ENCODE data around the gene SLIT3.

The SLIT3 gene

GRCh38 chr5:169039592-169039991 lies 261.3 kb downstream of the SLIT3 start:
- no peak for TF ChIP-seq POLR2AphosphoS5 (IDR thresholded peaks at IDR 0.05; ENCODE audit: borderline replicate concordance, low read depth, low read length)
- no peak for TF ChIP-seq FOXP2 (optimal IDR thresholded peaks at IDR 0.05; ENCODE audit: control extremely low read depth, extremely low read length, insufficient read depth)
- TF ChIP-seq EZH2 (IDR thresholded peaks at IDR 0.05), result no peak
- H3K4me3 ChIP-seq, result no peak overlapping the region
- no peak for DNase-seq (ENCODE audit: low read depth, low spot score)
- H3K9me3 ChIP-seq (ENCODE audit: low read depth, low read length), result no peaks in the 10 kb centered on the region
- no peaks in the 10 kb centered on the region for H3K36me3 ChIP-seq (ENCODE audit: insufficient read depth, low read length)
- H3K9ac ChIP-seq (ENCODE audit: insufficient read length), result no peak overlapping the region
- H3K27ac ChIP-seq, result no peak overlapping the region

- H3K9me3 ChIP-seq (ENCODE audit: low read depth, low read length), result no peaks in the 10 kb centered on the region
- H3K4me3 ChIP-seq, result no peak overlapping the region
- no peak overlapping the region for H3K27ac ChIP-seq
- TF ChIP-seq EZH2 (IDR thresholded peaks at IDR 0.05) (no peak), FOXP2 (optimal IDR thresholded peaks at IDR 0.05; ENCODE audit: control extremely low read depth, extremely low read length, insufficient read depth) (no peak), POLR2AphosphoS5 (IDR thresholded peaks at IDR 0.05; ENCODE audit: borderline replicate concordance, low read depth, low read length) (no peak)
- no peak overlapping the region for H3K9ac ChIP-seq (ENCODE audit: insufficient read length)
- no peak for DNase-seq (ENCODE audit: low read depth, low spot score)
- no peaks in the 10 kb centered on the region for H3K36me3 ChIP-seq (ENCODE audit: insufficient read depth, low read length)
These were observed 263.5 kb downstream of the SLIT3 start for GRCh38 chr5:169037466-169037865.

- Histone ChIP-seq H3K4me3 (no peak overlapping the region), H3K9ac (ENCODE audit: insufficient read length) (no peak overlapping the region), H3K27ac (no peak overlapping the region), H3K36me3 (ENCODE audit: insufficient read depth, low read length) (no peaks in the 10 kb centered on the region), H3K9me3 (ENCODE audit: low read depth, low read length) (no peaks in the 10 kb centered on the region)
- no peak for DNase-seq (ENCODE audit: low read depth, low spot score)
- no peak for TF ChIP-seq FOXP2 (optimal IDR thresholded peaks at IDR 0.05; ENCODE audit: control extremely low read depth, extremely low read length, insufficient read depth)
- TF ChIP-seq POLR2AphosphoS5 (IDR thresholded peaks at IDR 0.05; ENCODE audit: borderline replicate concordance, low read depth, low read length), result no peak
- TF ChIP-seq EZH2 (IDR thresholded peaks at IDR 0.05), result no peak
These were observed 264.7 kb downstream of the SLIT3 start for GRCh38 chr5:169036079-169036805.

- H3K4me3 ChIP-seq, result no peak overlapping the region
- DNase-seq (ENCODE audit: low read depth, low spot score), result no peak
- H3K9ac ChIP-seq (ENCODE audit: insufficient read length), result no peak overlapping the region
- TF ChIP-seq POLR2AphosphoS5 (IDR thresholded peaks at IDR 0.05; ENCODE audit: borderline replicate concordance, low read depth, low read length) (no peak), EZH2 (IDR thresholded peaks at IDR 0.05) (no peak), FOXP2 (optimal IDR thresholded peaks at IDR 0.05; ENCODE audit: control extremely low read depth, extremely low read length, insufficient read depth) (no peak)
- no peak overlapping the region for H3K27ac ChIP-seq
- H3K36me3 ChIP-seq (ENCODE audit: insufficient read depth, low read length), result no peaks in the 10 kb centered on the region
- no peaks in the 10 kb centered on the region for H3K9me3 ChIP-seq (ENCODE audit: low read depth, low read length)
These were observed 271.2 kb downstream of the SLIT3 start for GRCh38 chr5:169029661-169030274.

GRCh38 chr5:169029037-169029436 lies 271.9 kb downstream of the SLIT3 start:
- H3K9ac ChIP-seq (ENCODE audit: insufficient read length), result no peak overlapping the region
- no peak overlapping the region for H3K4me3 ChIP-seq
- no peak overlapping the region for H3K27ac ChIP-seq
- no peaks in the 10 kb centered on the region for H3K36me3 ChIP-seq (ENCODE audit: insufficient read depth, low read length)
- no peak for DNase-seq (ENCODE audit: low read depth, low spot score)
- no peaks in the 10 kb centered on the region for H3K9me3 ChIP-seq (ENCODE audit: low read depth, low read length)
- no peak for TF ChIP-seq POLR2AphosphoS5 (IDR thresholded peaks at IDR 0.05; ENCODE audit: borderline replicate concordance, low read depth, low read length)
- no peak for TF ChIP-seq FOXP2 (optimal IDR thresholded peaks at IDR 0.05; ENCODE audit: control extremely low read depth, extremely low read length, insufficient read depth)
- TF ChIP-seq EZH2 (IDR thresholded peaks at IDR 0.05), result no peak

- no peak overlapping the region for H3K9ac ChIP-seq (ENCODE audit: insufficient read length)
- no peaks in the 10 kb centered on the region for H3K36me3 ChIP-seq (ENCODE audit: insufficient read depth, low read length)
- H3K4me3 ChIP-seq, result no peak overlapping the region
- no peak overlapping the region for H3K27ac ChIP-seq
- TF ChIP-seq FOXP2 (optimal IDR thresholded peaks at IDR 0.05; ENCODE audit: control extremely low read depth, extremely low read length, insufficient read depth) (no peak), POLR2AphosphoS5 (IDR thresholded peaks at IDR 0.05; ENCODE audit: borderline replicate concordance, low read depth, low read length) (no peak), EZH2 (IDR thresholded peaks at IDR 0.05) (no peak)
- no peak for DNase-seq (ENCODE audit: low read depth, low spot score)
- no peaks in the 10 kb centered on the region for H3K9me3 ChIP-seq (ENCODE audit: low read depth, low read length)
These were observed 273.4 kb downstream of the SLIT3 start for GRCh38 chr5:169027501-169028061.

GRCh38 chr5:169025491-169025890 lies 275.4 kb downstream of the SLIT3 start:
- H3K9ac ChIP-seq (ENCODE audit: insufficient read length), result no peak overlapping the region
- H3K36me3 ChIP-seq (ENCODE audit: insufficient read depth, low read length), result no peaks in the 10 kb centered on the region
- no peak overlapping the region for H3K4me3 ChIP-seq
- no peak overlapping the region for H3K27ac ChIP-seq
- H3K9me3 ChIP-seq (ENCODE audit: low read depth, low read length), result no peaks in the 10 kb centered on the region
- DNase-seq (ENCODE audit: low read depth, low spot score), result no peak
- TF ChIP-seq FOXP2 (optimal IDR thresholded peaks at IDR 0.05; ENCODE audit: control extremely low read depth, extremely low read length, insufficient read depth), result no peak
- TF ChIP-seq EZH2 (IDR thresholded peaks at IDR 0.05), result no peak
- TF ChIP-seq POLR2AphosphoS5 (IDR thresholded peaks at IDR 0.05; ENCODE audit: borderline replicate concordance, low read depth, low read length), result no peak

GRCh38 chr5:169024421-169024820 lies 276.5 kb downstream of the SLIT3 start:
- H3K4me3 ChIP-seq, result no peak overlapping the region
- no peaks in the 10 kb centered on the region for H3K9me3 ChIP-seq (ENCODE audit: low read depth, low read length)
- H3K9ac ChIP-seq (ENCODE audit: insufficient read length), result no peak overlapping the region
- no peak for TF ChIP-seq FOXP2 (optimal IDR thresholded peaks at IDR 0.05; ENCODE audit: control extremely low read depth, extremely low read length, insufficient read depth)
- TF ChIP-seq POLR2AphosphoS5 (IDR thresholded peaks at IDR 0.05; ENCODE audit: borderline replicate concordance, low read depth, low read length), result no peak
- no peak for TF ChIP-seq EZH2 (IDR thresholded peaks at IDR 0.05)
- H3K36me3 ChIP-seq (ENCODE audit: insufficient read depth, low read length), result no peaks in the 10 kb centered on the region
- no peak for DNase-seq (ENCODE audit: low read depth, low spot score)
- no peak overlapping the region for H3K27ac ChIP-seq

All from SK-N-MC (cell line).